HUES64 (cell line): Measurements from ENCODE around the gene MUC5B.

ENCODE experiments used
- H3K27ac ChIP-seq: 2 replicates; pipeline ENCODE4 v1.7.0; 2013; ENCODE audit warnings: low read depth, low read length, inconsistent platforms
- H3K27me3 ChIP-seq: 2 replicates; pipeline ENCODE4 v1.6.1; 2013; ENCODE audit warnings: mild to moderate bottlenecking, low read length; ENCODE audit not compliant: insufficient read depth
- H3K36me3 ChIP-seq: 2 replicates; pipeline ENCODE4 v1.6.1; 2013; ENCODE audit warnings: mild to moderate bottlenecking, low read length; ENCODE audit not compliant: insufficient read depth
- H3K4me1 ChIP-seq: 2 replicates; pipeline ENCODE4 v1.6.1; 2013; ENCODE audit warnings: mild to moderate bottlenecking, low read length, moderate library complexity; ENCODE audit not compliant: insufficient read depth
- H3K4me3 ChIP-seq: 2 replicates; pipeline ENCODE4 v1.5.1; 2013; ENCODE audit warnings: mild to moderate bottlenecking, low read length, moderate library complexity
- H3K9ac ChIP-seq: 2 replicates; pipeline ENCODE4 v1.6.1; 2013; ENCODE audit warnings: mild to moderate bottlenecking, low read depth, low read length
- H3K9me3 ChIP-seq: 2 replicates; pipeline ENCODE4 v1.6.1; 2013; ENCODE audit warnings: low read depth, low read length; ENCODE audit not compliant: insufficient read depth
- WGBS: fragments of 150-250, 120-280 bp; methylation state at CpG from one replicate; pipeline ENCODE4 v1.1.7; 2013; ENCODE audit warnings: missing lambda C conversion rate; 5-methylcytosine and 5-hydroxymethylcytosine counted together

MUC5B gene

GRCh38 chr11:1302461-1303125, 79.7 kb downstream of the MUC5B start:
- Histone ChIP-seq H3K9ac (no peak overlapping the region), H3K36me3 (peaks cover 8% of the 10 kb centered on the region; the same call in 1 of the 2 replicates), H3K4me1 (peaks cover 7% of the 10 kb centered on the region; the same call in 1 of the 2 replicates), H3K27ac (0 out of 2 replicates have a peak overlapping the region, but pooled peaks have one; percentile 23), H3K9me3 (no peaks in the 10 kb centered on the region), H3K27me3 (no peaks in the 10 kb centered on the region), H3K4me3 (no peak overlapping the region)
- 65% methylated on average over 17 of the region's 17 CpGs for whole genome bisulfite sequencing

GRCh38 chr11:1303126-1303821, 80.4 kb downstream of the MUC5B start:
- Histone ChIP-seq H3K27ac (peak overlapping the region; percentile 23; the same call in 1 of the 2 replicates), H3K9me3 (no peaks in the 10 kb centered on the region), H3K4me3 (no peak overlapping the region), H3K27me3 (no peaks in the 10 kb centered on the region), H3K36me3 (peaks cover 4% of the 10 kb centered on the region; the same call in 1 of the 2 replicates), H3K4me1 (peaks cover 8% of the 10 kb centered on the region; the same call in 1 of the 2 replicates), H3K9ac (no peak overlapping the region)
- WGBS, result 75% methylated on average over 25 of the region's 25 CpGs

- Histone ChIP-seq H3K27me3 (no peaks in the 10 kb centered on the region), H3K9me3 (no peaks in the 10 kb centered on the region), H3K4me1 (peaks cover 10% of the 10 kb centered on the region; the same call in 1 of the 2 replicates), H3K36me3 (peaks cover 4% of the 10 kb centered on the region; the same call in 1 of the 2 replicates), H3K9ac (no peak overlapping the region), H3K4me3 (no peak overlapping the region), H3K27ac (no peak overlapping the region)
- 94% methylated on average over 10 of the region's 10 CpGs for WGBS
Measured at GRCh38 chr11:1303973-1304372, 81.1 kb downstream of the MUC5B start.

GRCh38 chr11:1304380-1304779, 81.5 kb downstream of the MUC5B start:
- 90% methylated on average over 14 of the region's 14 CpGs for WGBS
- Histone ChIP-seq H3K9me3 (no peaks in the 10 kb centered on the region), H3K9ac (no peak overlapping the region), H3K27me3 (no peaks in the 10 kb centered on the region), H3K4me3 (no peak overlapping the region), H3K4me1 (peaks cover 7% of the 10 kb centered on the region; the same call in 1 of the 2 replicates), H3K27ac (no peak overlapping the region), H3K36me3 (peaks cover 4% of the 10 kb centered on the region; the same call in 1 of the 2 replicates)

GRCh38 chr11:1305063-1305495, 82.2 kb downstream of the MUC5B start:
- peaks cover 4% of the 10 kb centered on the region; the same call in 1 of the 2 replicates for H3K36me3 ChIP-seq
- no peak overlapping the region for H3K9ac ChIP-seq
- H3K4me3 ChIP-seq, result no peak overlapping the region
- no peaks in the 10 kb centered on the region for H3K9me3 ChIP-seq
- H3K27me3 ChIP-seq, result no peaks in the 10 kb centered on the region
- H3K27ac ChIP-seq, result no peak overlapping the region
- peaks cover 2% of the 10 kb centered on the region; the same call in 1 of the 2 replicates for H3K4me1 ChIP-seq
- 92% methylated on average over 13 of the region's 13 CpGs for WGBS

- Histone ChIP-seq H3K9me3 (no peaks in the 10 kb centered on the region), H3K27me3 (no peaks in the 10 kb centered on the region), H3K4me3 (no peak overlapping the region), H3K4me1 (peaks cover 5% of the 10 kb centered on the region; the same call in 1 of the 2 replicates), H3K36me3 (peaks cover 4% of the 10 kb centered on the region; the same call in 1 of the 2 replicates), H3K9ac (no peak overlapping the region), H3K27ac (no peak overlapping the region)
- WGBS, result 96% methylated on average over 27 of the region's 27 CpGs
Measured at GRCh38 chr11:1305501-1306056, 82.7 kb downstream of the MUC5B start.

- Histone ChIP-seq H3K27ac (no peak overlapping the region), H3K9ac (no peak overlapping the region), H3K9me3 (0 out of 2 replicates have a peak, but pooled peaks cover 1% of the 10 kb centered on the region), H3K4me3 (no peak overlapping the region), H3K36me3 (peaks cover 4% of the 10 kb centered on the region; the same call in 1 of the 2 replicates), H3K4me1 (peaks cover 5% of the 10 kb centered on the region; the same call in 1 of the 2 replicates), H3K27me3 (no peaks in the 10 kb centered on the region)
- 93% methylated on average over 30 of the region's 30 CpGs for WGBS
Measured at GRCh38 chr11:1306186-1307162, 83.6 kb downstream of the MUC5B start.

GRCh38 chr11:1307163-1307870, 84.5 kb downstream of the MUC5B start:
- WGBS, result 95% methylated on average over 21 of the region's 21 CpGs

GRCh38 chr11:1307998-1308742, 85.3 kb downstream of the MUC5B start:
- Histone ChIP-seq H3K9ac (no peak overlapping the region), H3K4me3 (peak overlapping the region; percentile 64), H3K27me3 (no peaks in the 10 kb centered on the region), H3K36me3 (peaks cover 4% of the 10 kb centered on the region; the same call in 1 of the 2 replicates), H3K9me3 (peaks cover 13% of the 10 kb centered on the region; the same call in 1 of the 2 replicates), H3K4me1 (peaks cover 5% of the 10 kb centered on the region; the same call in 1 of the 2 replicates), H3K27ac (no peak overlapping the region)
- 87% methylated on average over 21 of the region's 21 CpGs for WGBS

More at GRCh38 chr11:1307163-1307870, 84.5 kb downstream of the MUC5B start:
- Histone ChIP-seq H3K36me3 (peaks cover 4% of the 10 kb centered on the region; the same call in 1 of the 2 replicates), H3K4me1 (peaks cover 5% of the 10 kb centered on the region; the same call in 1 of the 2 replicates), H3K27ac (no peak overlapping the region), H3K27me3 (no peaks in the 10 kb centered on the region), H3K9ac (no peak overlapping the region), H3K4me3 (no peak overlapping the region), H3K9me3 (peaks cover 10% of the 10 kb centered on the region; the same call in 1 of the 2 replicates)
